OCI-LY1 (cell line): ENCODE data around the gene BORCS8.

ENCODE experiments used
- EZH2 ChIP-seq: fragments of 200-600 bp; sonication (generic), shearing (Covaris generic); IDR thresholded peaks from 2 replicates; pipeline ENCODE4 v1.8.0; 2017; ENCODE audit warnings: borderline replicate concordance, mixed run types, mild to moderate bottlenecking, antibody characterized with exemption, low read length, moderate library complexity, mixed read lengths
- TF ChIP-seq, protein P1 (sequence below): fragments of 200-600 bp; sonication (generic), shearing (Covaris generic); IDR thresholded peaks from 2 replicates; pipeline ENCODE4 v1.5.1; 2017; ENCODE audit warnings: mild to moderate bottlenecking, antibody characterized with exemption, low read length, moderate library complexity, mixed read lengths

DNA sequence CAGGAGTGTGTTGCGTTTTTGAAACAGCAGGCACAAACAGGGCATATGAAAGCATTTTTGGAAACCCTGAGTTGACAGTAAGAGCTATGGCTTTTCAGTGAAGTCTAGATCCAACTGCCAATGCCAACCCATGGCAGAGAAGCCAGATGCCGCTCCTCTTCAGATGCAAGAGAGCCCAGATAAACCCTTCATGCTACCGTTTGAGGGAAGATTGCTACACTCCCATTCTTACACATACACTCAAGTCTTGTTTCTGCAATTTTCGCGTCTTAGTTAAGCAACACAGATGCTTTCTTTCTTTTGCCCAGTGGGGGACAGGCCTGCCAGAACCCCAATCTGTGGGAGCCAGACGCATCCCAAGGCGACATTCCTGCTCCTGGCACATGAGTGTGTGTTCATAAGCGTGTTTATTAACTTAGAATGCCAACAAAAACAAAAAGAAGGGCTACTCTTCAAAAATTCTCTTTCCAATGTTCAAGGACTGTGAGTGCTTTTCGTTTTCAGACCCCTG lies 10.4 kb downstream of the BORCS8 start:
- TF ChIP-seq, protein P1, sequence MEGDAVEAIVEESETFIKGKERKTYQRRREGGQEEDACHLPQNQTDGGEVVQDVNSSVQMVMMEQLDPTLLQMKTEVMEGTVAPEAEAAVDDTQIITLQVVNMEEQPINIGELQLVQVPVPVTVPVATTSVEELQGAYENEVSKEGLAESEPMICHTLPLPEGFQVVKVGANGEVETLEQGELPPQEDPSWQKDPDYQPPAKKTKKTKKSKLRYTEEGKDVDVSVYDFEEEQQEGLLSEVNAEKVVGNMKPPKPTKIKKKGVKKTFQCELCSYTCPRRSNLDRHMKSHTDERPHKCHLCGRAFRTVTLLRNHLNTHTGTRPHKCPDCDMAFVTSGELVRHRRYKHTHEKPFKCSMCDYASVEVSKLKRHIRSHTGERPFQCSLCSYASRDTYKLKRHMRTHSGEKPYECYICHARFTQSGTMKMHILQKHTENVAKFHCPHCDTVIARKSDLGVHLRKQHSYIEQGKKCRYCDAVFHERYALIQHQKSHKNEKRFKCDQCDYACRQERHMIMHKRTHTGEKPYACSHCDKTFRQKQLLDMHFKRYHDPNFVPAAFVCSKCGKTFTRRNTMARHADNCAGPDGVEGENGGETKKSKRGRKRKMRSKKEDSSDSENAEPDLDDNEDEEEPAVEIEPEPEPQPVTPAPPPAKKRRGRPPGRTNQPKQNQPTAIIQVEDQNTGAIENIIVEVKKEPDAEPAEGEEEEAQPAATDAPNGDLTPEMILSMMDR: no peak
- TF ChIP-seq EZH2: no peak
